Measurements from ENCODE around the gene HTR3A. TPM values are rescaled to one million over a fixed set of nuclear protein-coding genes. Genes with fewer than 3 reads are reported as not detected.

HTR3A gene
- total RNA-seq, 1 experiment from 2014 or later, result not detected

GRCh38 chr11:113989381-113989780 is 14.5 kb downstream of the HTR3A start:
- Histone ChIP-seq H3K27me3 (replicated peaks) (no peaks in the 10 kb centered on the region), H3K4me1 (replicated peaks) (no peaks in the 10 kb centered on the region), H3K27ac (no peak overlapping the region), H3K36me3 (no peaks in the 10 kb centered on the region), H3K9me3 (replicated peaks) (no peaks in the 10 kb centered on the region), H3K4me3 (no peak overlapping the region)
- no peak for DNase-seq (ENCODE audit: low read depth in 1 of 2, low spot score in 2 of 2)

- Histone ChIP-seq H3K9me3 (replicated peaks) (no peaks in the 10 kb centered on the region), H3K4me3 (no peak overlapping the region), H3K4me1 (replicated peaks) (no peaks in the 10 kb centered on the region), H3K36me3 (no peaks in the 10 kb centered on the region), H3K27me3 (replicated peaks) (no peaks in the 10 kb centered on the region), H3K27ac (no peak overlapping the region)
- no peak for DNase-seq (ENCODE audit: low read depth in 1 of 2, low spot score in 2 of 2)
These were observed 15.0 kb downstream of the HTR3A start for GRCh38 chr11:113989916-113990315.

GRCh38 chr11:113991170-113991569 is 16.3 kb downstream of the HTR3A start:
- H3K27ac ChIP-seq, result no peak overlapping the region
- H3K4me3 ChIP-seq, result no peak overlapping the region
- H3K9me3 ChIP-seq (replicated peaks), result no peaks in the 10 kb centered on the region
- H3K27me3 ChIP-seq (replicated peaks), result no peaks in the 10 kb centered on the region
- H3K36me3 ChIP-seq, result no peaks in the 10 kb centered on the region
- no peaks in the 10 kb centered on the region for H3K4me1 ChIP-seq (replicated peaks)
- no peak for DNase-seq (ENCODE audit: low read depth in 1 of 2, low spot score in 2 of 2)

- H3K4me3 ChIP-seq, result no peak overlapping the region
- H3K4me1 ChIP-seq (replicated peaks), result no peaks in the 10 kb centered on the region
- H3K27ac ChIP-seq, result no peak overlapping the region
- H3K27me3 ChIP-seq (replicated peaks), result no peaks in the 10 kb centered on the region
- H3K9me3 ChIP-seq (replicated peaks), result no peaks in the 10 kb centered on the region
- no peaks in the 10 kb centered on the region for H3K36me3 ChIP-seq
- DNase-seq (ENCODE audit: low read depth in 1 of 2, low spot score in 2 of 2), result no peak
These were observed 17.0 kb downstream of the HTR3A start for GRCh38 chr11:113991718-113992458.

- no peaks in the 10 kb centered on the region for H3K4me1 ChIP-seq (replicated peaks)
- H3K36me3 ChIP-seq, result no peaks in the 10 kb centered on the region
- H3K9me3 ChIP-seq (replicated peaks), result no peaks in the 10 kb centered on the region
- H3K4me3 ChIP-seq, result no peak overlapping the region
- H3K27me3 ChIP-seq (replicated peaks), result no peaks in the 10 kb centered on the region
- DNase-seq (ENCODE audit: low read depth in 1 of 2, low spot score in 2 of 2), result no peak
- H3K27ac ChIP-seq, result no peak overlapping the region
These were observed 17.7 kb downstream of the HTR3A start for GRCh38 chr11:113992459-113993110.

- H3K4me1 ChIP-seq (replicated peaks), result no peaks in the 10 kb centered on the region
These were observed 19.4 kb downstream of the HTR3A start for GRCh38 chr11:113994077-113994954.

GRCh38 chr11:113997473-113997872 is 22.6 kb downstream of the HTR3A start:
- H3K36me3 ChIP-seq, result no peaks in the 10 kb centered on the region
- H3K4me3 ChIP-seq, result no peak overlapping the region
- H3K27ac ChIP-seq, result no peak overlapping the region
- DNase-seq (ENCODE audit: low read depth in 1 of 2, low spot score in 2 of 2), result no peak
- no peaks in the 10 kb centered on the region for H3K4me1 ChIP-seq (replicated peaks)
- no peaks in the 10 kb centered on the region for H3K27me3 ChIP-seq (replicated peaks)
- no peaks in the 10 kb centered on the region for H3K9me3 ChIP-seq (replicated peaks)

More at GRCh38 chr11:113994077-113994954, 19.4 kb downstream of the HTR3A start:
- Histone ChIP-seq H3K27me3 (replicated peaks) (no peaks in the 10 kb centered on the region), H3K4me3 (no peak overlapping the region), H3K9me3 (replicated peaks) (no peaks in the 10 kb centered on the region), H3K27ac (no peak overlapping the region), H3K36me3 (no peaks in the 10 kb centered on the region)
- no peak for DNase-seq (ENCODE audit: low read depth in 1 of 2, low spot score in 2 of 2)

- no peaks in the 10 kb centered on the region for H3K27me3 ChIP-seq (replicated peaks)
- no peaks in the 10 kb centered on the region for H3K4me1 ChIP-seq (replicated peaks)
- no peak for DNase-seq (ENCODE audit: low read depth in 1 of 2, low spot score in 2 of 2)
- no peaks in the 10 kb centered on the region for H3K36me3 ChIP-seq
- H3K27ac ChIP-seq, result no peak overlapping the region
- H3K4me3 ChIP-seq, result no peak overlapping the region
- no peaks in the 10 kb centered on the region for H3K9me3 ChIP-seq (replicated peaks)
These were observed 23.7 kb downstream of the HTR3A start for GRCh38 chr11:113998574-113998973.

GRCh38 chr11:114000526-114000925 is 25.6 kb downstream of the HTR3A start:
- no peak for DNase-seq (ENCODE audit: low read depth in 1 of 2, low spot score in 2 of 2)

GRCh38 chr11:114001416-114001815 is 26.5 kb downstream of the HTR3A start:
- Histone ChIP-seq H3K9me3 (replicated peaks) (no peaks in the 10 kb centered on the region), H3K4me1 (replicated peaks) (no peaks in the 10 kb centered on the region), H3K27ac (no peak overlapping the region), H3K36me3 (no peaks in the 10 kb centered on the region), H3K4me3 (no peak overlapping the region), H3K27me3 (replicated peaks) (no peaks in the 10 kb centered on the region)
- DNase-seq (ENCODE audit: low read depth in 1 of 2, low spot score in 2 of 2), result no peak

More at GRCh38 chr11:114000526-114000925, 25.6 kb downstream of the HTR3A start:
- Histone ChIP-seq H3K4me3 (no peak overlapping the region), H3K27me3 (replicated peaks) (no peaks in the 10 kb centered on the region), H3K36me3 (no peaks in the 10 kb centered on the region), H3K9me3 (replicated peaks) (no peaks in the 10 kb centered on the region), H3K4me1 (replicated peaks) (no peaks in the 10 kb centered on the region), H3K27ac (no peak overlapping the region)

GRCh38 chr11:114008331-114008730 is 33.4 kb downstream of the HTR3A start:
- DNase-seq (ENCODE audit: low read depth in 1 of 2, low spot score in 2 of 2), result no peak
- Histone ChIP-seq H3K4me1 (replicated peaks) (no peaks in the 10 kb centered on the region), H3K27ac (no peak overlapping the region), H3K4me3 (no peak overlapping the region), H3K9me3 (replicated peaks) (no peaks in the 10 kb centered on the region), H3K27me3 (replicated peaks) (no peaks in the 10 kb centered on the region), H3K36me3 (no peaks in the 10 kb centered on the region)

GRCh38 chr11:114010931-114011330 is 36.0 kb downstream of the HTR3A start:
- H3K4me3 ChIP-seq, result no peak overlapping the region
- no peak overlapping the region for H3K27ac ChIP-seq
- no peaks in the 10 kb centered on the region for H3K9me3 ChIP-seq (replicated peaks)
- H3K4me1 ChIP-seq (replicated peaks), result no peaks in the 10 kb centered on the region
- no peaks in the 10 kb centered on the region for H3K36me3 ChIP-seq
- no peaks in the 10 kb centered on the region for H3K27me3 ChIP-seq (replicated peaks)
- DNase-seq (ENCODE audit: low read depth in 1 of 2, low spot score in 2 of 2), result no peak

- H3K4me1 ChIP-seq (replicated peaks), result no peaks in the 10 kb centered on the region
- no peak overlapping the region for H3K4me3 ChIP-seq
- no peak for DNase-seq (ENCODE audit: low read depth in 1 of 2, low spot score in 2 of 2)
- no peaks in the 10 kb centered on the region for H3K27me3 ChIP-seq (replicated peaks)
- no peaks in the 10 kb centered on the region for H3K36me3 ChIP-seq
- H3K9me3 ChIP-seq (replicated peaks), result no peaks in the 10 kb centered on the region
- H3K27ac ChIP-seq, result no peak overlapping the region
These were observed 36.5 kb downstream of the HTR3A start for GRCh38 chr11:114011443-114011842.

- Histone ChIP-seq H3K4me1 (replicated peaks) (no peaks in the 10 kb centered on the region), H3K27me3 (replicated peaks) (no peaks in the 10 kb centered on the region), H3K9me3 (replicated peaks) (no peaks in the 10 kb centered on the region), H3K27ac (no peak overlapping the region), H3K36me3 (no peaks in the 10 kb centered on the region), H3K4me3 (no peak overlapping the region)
- DNase-seq (ENCODE audit: low read depth in 1 of 2, low spot score in 2 of 2), result no peak
These were observed 40.2 kb downstream of the HTR3A start for GRCh38 chr11:114015117-114015516.

Measured in SJSA1 (cell line).